Activated T-cell treated with anti-CD3 and anti-CD28 coated beads for 4 hours (primary cell): ENCODE results near the gene IFT88.

Source experiments
- DNase-seq: peaks from one replicate; pipeline ENCODE4 v3.0.0-alpha.2; 2020

The IFT88 gene

DNA sequence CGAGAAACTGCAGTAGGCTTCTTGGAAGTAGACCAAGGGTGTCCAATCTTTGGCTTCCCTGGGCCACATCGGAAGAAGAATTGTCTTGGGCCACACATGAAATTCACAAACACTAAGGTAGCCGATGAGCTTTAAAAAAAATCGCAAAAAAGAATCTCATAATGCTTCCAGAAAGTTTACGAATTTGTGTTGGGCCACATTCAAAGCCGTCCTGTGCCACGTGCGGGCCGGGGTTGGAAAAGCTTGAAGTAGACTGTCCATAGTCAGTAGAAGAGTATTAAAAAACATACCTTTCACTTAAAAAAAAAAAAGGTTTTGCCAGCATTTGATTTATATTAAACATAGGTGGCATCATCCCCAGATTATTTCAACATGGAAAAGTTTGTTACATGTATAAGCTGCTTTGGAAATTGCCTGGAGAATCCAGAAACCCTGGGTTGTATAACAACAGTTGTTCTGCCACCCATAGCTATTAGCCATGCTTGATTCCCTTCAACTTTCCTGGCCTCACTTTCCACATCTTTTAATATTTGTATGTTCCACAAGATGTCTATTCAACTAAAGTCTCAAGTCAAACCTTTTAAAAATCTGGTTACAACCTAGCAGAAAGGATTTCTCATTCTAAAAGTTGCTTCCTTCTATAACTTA, 1.0 kb downstream of the IFT88 start:
- DNase-seq, result no peak

DNA sequence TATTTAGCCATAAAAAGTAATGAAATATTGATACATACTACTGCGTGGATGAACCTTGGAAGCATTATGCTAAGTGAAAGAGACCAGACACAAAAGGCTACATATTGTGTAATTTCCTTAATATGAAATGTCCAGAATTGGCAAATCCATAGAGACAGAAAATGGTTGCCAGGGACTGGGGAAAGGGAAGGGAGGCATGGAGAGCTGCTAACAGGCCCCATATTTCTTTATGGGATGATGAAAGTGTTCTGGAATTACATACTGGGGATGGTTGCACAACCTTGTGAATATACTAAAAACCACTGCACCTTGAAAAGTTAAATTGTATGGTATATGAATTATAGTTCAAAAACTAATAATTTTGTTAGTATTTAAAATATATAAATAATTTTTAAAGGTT, 3.6 kb downstream of the IFT88 start:
- DNase-seq, result no peak

GRCh38 chr13:20571676-20572075, 4.7 kb downstream of the IFT88 start:
- DNase-seq, result no peak

- DNase-seq, result no peak
Observed at GRCh38 chr13:20573186-20573585, 6.2 kb downstream of the IFT88 start.

DNA sequence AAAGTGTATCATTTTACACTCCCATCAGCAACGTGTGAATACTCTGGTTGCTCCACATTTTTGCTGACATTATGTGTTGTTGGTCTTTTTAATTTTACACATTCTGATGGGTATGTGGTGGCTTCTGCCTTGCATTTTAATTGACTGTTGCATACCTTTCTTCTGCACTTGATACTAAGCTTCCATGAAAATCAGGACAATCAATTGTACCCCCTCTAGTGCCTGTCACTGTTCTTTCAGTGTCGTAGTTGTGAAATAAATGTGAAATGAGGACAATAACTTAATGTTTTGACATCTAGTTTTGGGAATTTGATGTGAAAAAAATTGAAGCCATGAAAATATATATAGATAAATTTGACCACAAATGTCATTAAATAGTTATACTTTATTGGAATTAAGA, 6.7 kb downstream of the IFT88 start:
- DNase-seq, result no peak

DNA sequence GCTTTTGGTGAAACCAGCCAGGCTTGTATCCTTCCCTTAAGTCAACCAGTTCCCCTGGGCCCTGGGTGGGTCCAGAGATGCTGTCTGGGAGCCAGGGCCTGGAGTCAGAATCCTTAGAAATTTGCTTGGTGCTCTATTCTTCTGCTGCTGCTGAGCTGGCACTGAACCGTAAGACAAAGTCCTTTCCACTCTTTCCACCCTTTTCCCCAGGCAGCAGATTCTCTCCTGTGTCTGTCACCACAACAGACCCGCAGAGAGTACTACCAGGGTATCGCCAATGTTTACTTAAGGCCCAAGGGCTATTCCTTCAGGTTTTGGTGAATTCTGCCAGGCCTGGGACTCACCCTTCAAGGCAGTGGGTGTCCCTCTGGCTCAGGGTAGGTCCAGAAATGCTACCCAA, 12.2 kb downstream of the IFT88 start:
- no peak for DNase-seq

DNA sequence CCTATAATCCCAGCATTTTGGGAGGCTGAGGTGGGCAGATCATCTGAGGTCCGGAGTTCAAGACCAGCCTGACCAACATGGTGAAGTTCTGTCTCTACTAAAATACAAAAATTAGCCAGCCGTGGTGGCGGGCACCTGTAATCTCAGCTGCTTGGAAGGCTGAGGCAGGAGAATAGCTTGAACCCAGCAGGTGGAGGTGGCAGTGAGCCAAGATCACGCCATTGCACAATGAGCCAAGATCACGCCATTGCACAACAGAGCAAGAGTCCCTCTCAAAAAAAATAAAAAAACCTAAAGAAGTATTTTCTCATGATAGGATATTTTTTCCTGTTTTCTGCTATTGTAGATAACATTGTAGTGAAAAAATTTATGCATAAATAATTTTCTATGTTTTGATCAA, 13.3 kb downstream of the IFT88 start:
- no peak for DNase-seq

DNA sequence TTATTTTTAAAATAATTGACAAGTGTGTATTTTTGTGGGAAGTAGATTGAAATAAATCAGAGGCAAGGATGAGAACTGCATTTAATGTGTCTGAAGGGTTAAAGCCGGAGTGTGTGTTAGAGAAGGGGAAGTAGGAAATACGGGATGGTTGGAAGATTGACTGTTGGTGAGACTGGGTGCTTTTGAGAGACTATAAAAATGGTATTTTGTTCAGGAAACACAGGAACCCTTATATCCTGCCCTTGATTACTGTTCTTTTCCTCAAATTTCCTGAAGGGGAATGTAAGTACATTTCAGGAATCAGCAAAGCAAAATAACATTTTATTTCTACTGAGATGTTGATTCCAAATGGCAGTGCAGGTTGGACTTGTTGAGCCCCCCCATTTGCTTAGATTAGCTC, 15.1 kb downstream of the IFT88 start:
- DNase-seq, result no peak

DNA sequence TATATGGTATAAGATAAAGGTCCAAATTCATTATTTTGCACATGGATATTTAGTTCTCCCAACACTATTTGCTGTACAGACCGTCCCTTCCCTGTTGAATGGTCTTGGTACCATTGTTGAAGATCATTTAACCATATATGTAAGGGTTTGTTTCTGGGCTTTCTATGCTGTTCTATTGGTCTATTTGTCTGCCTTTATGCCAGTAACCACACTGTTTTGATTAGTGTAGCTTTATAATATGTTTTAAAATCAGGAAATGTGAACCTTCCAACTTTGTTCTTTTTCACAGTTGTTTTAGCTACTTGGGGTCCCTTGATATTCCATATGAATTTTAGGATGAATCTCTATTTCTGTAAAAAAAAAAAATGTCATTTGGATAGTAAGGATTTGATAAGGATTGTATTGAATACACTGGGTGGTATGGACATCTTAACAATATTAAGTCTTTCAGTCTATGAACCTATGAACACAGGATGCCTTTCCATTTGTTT, 16.9 kb downstream of the IFT88 start:
- no peak for DNase-seq

DNA sequence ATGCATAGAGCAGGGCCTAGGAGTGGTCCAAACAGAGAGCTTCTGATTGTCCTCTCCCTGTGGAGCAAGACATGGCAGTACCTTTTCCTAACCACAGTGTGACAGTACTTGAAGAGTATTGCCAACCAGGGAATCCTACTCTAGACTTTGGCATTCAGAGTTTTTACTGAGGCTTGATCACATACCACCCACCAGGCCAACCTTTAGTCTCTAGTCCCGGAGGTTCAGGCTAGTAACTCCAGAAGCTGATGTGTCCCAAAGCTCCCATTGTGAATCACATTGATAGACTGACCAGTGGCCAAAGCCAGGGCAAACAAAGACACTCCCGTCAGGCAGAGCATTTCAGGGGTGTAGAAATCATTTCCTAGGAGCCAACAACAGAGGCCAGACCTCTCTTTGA, 18.4 kb downstream of the IFT88 start:
- no peak for DNase-seq

GRCh38 chr13:20588529-20589110, 21.7 kb downstream of the IFT88 start:
- DNase-seq, result no peak

DNA sequence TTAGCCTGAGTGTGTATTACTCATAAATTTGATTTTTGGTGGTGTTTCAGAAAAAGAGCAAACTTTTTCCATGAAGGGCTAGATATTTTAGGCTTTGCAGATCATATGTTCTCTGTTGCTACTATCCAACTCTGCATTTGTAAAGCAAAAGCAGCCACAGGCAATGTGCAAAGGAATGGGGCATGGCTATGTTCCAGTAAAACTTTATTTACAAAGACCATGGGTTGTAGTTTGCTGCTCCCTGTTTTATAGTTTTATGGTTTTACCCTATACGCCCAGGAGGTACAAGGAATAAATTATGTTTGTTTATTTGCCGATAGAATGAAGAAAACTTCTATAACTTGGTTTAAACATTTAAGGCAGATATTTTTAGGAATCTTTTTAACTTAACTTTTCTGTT, 23.6 kb downstream of the IFT88 start:
- no peak for DNase-seq

- DNase-seq, result no peak
Observed at GRCh38 chr13:20592606-20593005, 25.6 kb downstream of the IFT88 start.

- no peak for DNase-seq
Observed at GRCh38 chr13:20594280-20594679, 27.3 kb downstream of the IFT88 start.

DNA sequence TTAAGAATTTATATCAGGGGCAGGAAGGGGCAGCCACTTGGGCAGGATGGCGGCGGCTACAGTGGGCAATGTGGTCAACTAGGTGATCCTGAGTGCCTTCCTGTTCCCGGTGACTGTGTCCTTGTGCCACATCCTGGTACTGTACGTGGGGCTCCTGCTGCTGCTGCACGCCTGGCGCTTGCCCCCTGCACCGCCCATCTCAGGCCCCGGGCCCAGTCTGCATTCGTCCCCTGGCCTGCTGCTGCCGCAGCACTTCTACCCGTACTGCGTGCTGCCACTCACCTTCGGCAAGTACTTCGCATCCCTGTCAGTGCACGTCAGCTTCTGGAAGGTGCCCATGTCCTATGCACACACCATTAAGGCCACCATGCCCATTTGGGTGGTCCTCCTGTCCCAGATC, 40.1 kb downstream of the IFT88 start:
- no peak for DNase-seq

DNA sequence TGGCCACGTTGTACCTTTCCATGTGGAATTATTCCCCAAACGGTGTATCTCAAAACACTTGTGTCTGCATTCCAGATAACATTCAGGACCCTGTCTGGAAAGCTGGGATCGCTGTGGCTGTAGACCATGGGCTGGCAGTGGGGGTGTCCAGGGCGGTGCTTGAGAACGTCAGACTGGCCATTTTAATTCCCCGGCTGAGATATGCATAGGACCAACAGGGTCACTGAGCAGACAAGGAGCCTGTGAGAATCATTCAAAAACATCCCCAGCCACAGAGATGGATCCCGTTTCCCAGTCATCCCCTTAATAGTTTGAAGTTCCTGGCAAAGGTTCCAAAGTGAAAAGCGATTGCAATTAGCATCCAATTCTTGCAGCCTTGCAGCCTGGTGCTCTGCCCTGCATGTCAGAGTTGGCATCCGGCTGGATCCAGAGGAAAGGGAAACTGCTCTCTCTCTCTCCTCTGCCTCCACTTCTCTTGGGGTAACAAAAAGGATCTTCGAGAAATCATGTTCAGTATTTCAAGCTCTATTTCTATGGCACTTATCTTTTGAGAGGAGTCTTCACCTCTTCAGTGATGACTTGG, 41.6 kb downstream of the IFT88 start:
- DNase-seq, result no peak

DNA sequence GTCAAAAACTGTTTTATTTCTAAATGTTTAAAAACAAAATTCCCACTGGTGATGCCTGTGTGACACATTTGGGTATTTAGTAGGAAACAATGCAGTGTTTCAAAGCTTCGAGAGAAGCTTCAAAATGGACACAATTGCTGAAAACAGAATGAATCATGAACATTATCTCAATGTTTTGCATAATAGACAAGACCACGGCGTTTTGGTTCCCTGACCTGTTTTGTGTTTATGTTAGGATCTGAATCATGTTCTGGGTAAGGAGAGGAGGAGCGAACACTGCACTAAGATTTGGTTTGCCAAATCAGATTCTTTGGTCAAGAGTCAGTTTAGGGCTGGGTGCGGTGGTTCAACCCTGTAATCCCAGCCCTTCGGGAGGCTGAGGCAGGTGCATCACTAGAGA, 42.2 kb downstream of the IFT88 start:
- DNase-seq, result no peak

- DNase-seq, result no peak
Observed at GRCh38 chr13:20610006-20610405, 43.0 kb downstream of the IFT88 start.

DNA sequence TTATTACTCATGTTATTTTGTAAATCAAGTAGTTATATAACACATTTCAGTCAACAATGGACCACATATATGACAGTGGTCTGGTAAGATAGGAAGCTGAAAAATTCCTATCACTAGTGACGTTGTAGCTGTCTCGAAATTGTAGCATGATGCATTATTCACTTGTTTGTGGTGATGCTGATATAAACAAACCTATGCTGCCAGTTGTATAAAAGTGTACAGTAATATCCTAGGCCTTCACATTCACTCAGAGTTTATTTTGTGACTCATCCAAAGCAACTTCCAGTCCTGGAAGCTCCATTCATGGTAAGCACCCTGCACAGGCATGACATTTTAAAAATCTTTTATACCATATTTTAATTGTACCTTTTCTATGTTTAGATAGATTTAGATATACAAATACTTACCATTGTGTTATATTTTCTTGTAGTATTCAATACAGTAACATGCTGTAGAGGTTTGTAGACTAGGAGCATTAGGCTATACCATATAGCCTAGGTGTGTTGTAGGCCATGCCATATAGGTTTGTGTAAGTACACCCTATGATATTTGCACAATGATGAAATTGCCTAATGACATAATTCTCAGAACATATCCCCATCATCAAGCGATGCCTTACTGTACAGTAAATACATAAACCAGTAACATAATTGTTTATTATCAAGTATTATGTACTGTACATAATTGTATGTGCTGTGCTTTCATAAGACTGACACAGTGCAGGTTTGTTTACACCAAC, 49.3 kb downstream of the IFT88 start:
- DNase-seq, result no peak

DNA sequence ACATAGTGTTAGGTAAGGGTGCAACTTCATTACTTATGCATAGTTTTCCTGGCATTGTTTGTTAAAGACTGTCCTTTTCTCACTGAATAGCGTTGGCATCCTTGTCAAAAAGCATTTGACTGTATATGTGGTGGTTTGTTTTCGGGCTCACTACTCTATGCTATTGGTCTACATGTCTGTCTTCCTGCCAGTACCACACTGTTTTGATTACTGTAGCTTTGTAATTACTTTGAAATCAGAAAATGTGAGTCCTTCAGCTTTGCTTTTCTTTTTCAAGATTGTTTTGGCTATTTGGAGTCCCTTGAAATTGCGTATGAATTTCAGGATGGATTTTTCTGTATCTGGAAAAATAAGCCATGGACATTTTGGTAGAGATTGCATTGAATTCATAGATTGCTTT, 56.0 kb downstream of the IFT88 start:
- DNase-seq, result no peak

GRCh38 chr13:20624213-20624612, 57.3 kb downstream of the IFT88 start:
- no peak for DNase-seq

DNA sequence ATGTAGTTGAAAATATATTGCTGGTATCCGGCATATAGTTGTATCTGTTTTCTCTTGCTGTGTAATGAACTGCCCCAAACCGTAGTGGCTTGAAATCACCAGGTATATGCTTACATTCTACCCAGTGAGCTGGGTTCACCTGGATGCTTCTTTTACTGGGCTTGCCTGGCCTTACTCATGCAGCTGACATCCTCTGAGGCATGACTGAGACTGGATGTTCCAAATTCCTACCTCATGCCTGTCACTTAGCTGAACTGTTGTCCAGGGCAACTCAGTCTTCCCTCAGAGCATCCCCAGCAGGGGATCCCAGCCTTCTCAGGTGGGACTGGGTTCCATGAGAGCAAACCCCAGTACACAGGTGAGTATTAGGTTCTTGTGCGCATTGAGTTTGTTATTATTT, 66.8 kb downstream of the IFT88 start:
- no peak for DNase-seq

DNA sequence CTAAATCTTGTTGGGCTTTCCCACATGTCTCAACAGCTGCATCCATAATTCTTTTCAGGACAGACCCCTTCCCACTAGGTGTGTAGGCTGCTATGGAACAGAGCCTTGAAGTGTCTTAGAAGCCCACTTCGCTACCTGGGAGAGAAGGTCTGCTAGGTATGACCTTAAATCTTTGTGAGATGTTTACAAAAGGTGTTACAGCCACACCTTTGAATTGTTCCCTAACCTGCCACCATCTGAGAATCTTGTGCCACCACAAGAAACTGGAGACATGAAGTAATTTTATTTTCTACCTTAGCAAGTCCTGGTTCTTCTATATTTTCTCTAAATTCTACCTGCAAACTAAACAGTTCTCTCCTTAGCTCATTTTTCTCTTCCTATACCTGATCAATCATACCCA, 69.1 kb downstream of the IFT88 start:
- no peak for DNase-seq

DNA sequence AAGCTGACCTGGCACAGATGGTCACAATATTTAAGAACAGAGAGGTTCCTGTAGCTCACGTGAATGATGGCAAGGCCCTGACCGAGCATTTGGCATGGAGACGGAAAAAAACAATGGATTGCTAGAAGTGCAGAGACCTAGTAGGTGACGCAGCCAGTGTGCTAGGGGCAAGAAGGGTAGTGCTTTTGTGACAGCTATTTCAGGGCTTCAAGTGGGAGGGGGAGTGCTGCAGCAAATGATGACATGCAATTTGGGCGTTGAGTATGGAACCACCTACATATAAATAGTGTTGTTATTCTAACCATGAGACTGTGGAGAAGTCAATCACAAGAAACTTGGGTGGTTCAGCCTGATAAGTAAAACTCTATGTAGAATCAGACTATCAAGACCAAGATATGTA, 70.9 kb downstream of the IFT88 start:
- no peak for DNase-seq
